ENCODE results near the gene TPPP. TPM values are rescaled to one million over a fixed set of nuclear protein-coding genes. Genes with fewer than 3 reads are reported as not detected.
A peak's percentile ranks its signal among the peaks of the same experiment; 100 is the strongest.

Gene TPPP
- total RNA-seq, 2 donors from 2014 or later, result 1.7 to 4.0 TPM

DNA sequence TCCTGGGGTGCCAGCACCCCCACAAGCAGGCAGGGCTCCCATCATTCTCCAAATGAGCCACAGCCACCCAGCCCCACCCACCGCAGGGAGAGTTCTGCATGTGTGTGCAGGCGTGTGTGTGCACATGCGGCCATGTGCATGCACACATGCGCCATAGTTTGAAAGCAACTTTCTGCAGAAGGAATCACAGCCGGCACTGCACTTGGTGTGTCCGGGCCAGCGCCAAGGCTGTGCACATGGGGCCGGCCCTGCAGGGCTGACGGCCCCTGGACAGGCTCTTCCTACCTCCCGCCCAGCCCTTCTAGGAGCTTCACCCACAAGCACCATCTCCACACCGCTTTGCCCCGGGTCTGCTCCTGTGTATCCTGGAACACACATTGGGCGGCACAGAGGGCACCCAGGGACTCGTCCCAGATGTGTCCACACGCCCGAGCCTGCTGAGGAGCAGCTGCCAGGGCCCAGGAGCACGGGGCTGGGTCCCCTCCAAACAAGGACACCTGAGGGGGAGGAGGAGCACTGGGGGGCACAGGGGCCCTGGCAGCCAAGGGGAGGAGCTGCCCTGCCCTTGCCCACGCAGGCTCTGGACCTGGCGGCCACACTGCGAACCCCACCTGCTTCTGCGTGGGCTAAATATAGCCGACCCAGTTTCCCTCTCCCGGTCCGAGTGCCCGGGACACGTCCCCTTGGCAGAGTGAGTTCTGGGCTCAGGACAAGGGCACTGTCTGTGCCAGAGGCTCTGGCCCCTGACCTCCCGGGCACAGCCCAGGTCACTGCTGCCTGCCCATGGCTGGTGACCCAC, 19.1 kb downstream of the TPPP start:
- intact Hi-C loops (cut with DNase I), result no loop called here
- no peaks in the 10 kb centered on the region for H3K9me3 ChIP-seq
- no peak overlapping the region for H3K9ac ChIP-seq (ENCODE audit: low read depth in 2 of 2, low read length in 2 of 2)
- H3K27me3 ChIP-seq, result no peaks in the 10 kb centered on the region
- TF ChIP-seq, protein P1, sequence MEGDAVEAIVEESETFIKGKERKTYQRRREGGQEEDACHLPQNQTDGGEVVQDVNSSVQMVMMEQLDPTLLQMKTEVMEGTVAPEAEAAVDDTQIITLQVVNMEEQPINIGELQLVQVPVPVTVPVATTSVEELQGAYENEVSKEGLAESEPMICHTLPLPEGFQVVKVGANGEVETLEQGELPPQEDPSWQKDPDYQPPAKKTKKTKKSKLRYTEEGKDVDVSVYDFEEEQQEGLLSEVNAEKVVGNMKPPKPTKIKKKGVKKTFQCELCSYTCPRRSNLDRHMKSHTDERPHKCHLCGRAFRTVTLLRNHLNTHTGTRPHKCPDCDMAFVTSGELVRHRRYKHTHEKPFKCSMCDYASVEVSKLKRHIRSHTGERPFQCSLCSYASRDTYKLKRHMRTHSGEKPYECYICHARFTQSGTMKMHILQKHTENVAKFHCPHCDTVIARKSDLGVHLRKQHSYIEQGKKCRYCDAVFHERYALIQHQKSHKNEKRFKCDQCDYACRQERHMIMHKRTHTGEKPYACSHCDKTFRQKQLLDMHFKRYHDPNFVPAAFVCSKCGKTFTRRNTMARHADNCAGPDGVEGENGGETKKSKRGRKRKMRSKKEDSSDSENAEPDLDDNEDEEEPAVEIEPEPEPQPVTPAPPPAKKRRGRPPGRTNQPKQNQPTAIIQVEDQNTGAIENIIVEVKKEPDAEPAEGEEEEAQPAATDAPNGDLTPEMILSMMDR (IDR thresholded peaks at IDR 0.05), result no peak
- peaks cover 21% of the 10 kb centered on the region for H3K4me1 ChIP-seq
- no peak overlapping the region for H3K27ac ChIP-seq
- H3K4me3 ChIP-seq, result no peak overlapping the region
- no peak for DNase-seq
- no peaks in the 10 kb centered on the region for H3K36me3 ChIP-seq

DNA sequence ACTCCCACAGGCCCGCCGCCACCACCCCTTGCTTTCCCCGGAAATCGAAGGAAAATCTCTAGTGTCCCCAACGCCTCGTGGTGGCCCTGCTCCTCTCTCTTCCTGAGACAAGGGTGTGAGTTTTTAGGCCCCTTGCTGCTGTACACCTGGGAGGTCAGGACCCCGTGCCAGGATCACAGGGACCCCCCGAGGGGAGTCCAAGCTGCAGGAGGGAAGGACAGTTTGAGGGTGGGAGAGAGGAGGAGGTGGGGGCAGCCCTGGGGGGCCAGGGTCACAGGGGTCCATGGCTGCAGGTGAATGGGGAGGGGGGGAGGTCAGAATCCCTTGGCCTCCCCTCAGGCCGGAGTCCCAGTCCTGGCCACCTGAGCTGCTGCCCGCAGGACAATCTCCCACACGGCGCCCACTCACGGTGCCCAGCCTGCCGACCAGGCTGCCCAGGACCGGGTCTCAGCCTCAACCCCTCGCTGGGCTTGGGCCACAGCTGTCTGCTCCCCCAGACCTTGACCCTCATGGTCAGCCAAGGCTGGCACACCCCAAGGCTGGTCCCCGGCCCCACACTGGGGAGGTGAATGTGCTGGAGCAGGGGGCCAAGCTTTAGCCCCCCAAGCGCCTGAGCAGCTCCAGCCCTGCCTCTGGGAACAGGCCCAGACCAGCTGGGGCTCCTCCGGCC, 19.9 kb downstream of the TPPP start:
- H3K27ac ChIP-seq, result no peak overlapping the region
- H3K9ac ChIP-seq (ENCODE audit: low read depth in 2 of 2, low read length in 2 of 2), result peak overlapping the region; percentile 43 to 66
- DNase-seq, result no peak
- H3K9me3 ChIP-seq, result no peaks in the 10 kb centered on the region
- TF ChIP-seq, protein P1 (IDR thresholded peaks at IDR 0.05), result no peak
- no peaks in the 10 kb centered on the region for H3K36me3 ChIP-seq
- H3K4me1 ChIP-seq, result peaks cover 21% of the 10 kb centered on the region
- intact Hi-C loops (cut with DNase I), result no loop called here
- H3K27me3 ChIP-seq, result no peaks in the 10 kb centered on the region
- no peak overlapping the region for H3K4me3 ChIP-seq

DNA sequence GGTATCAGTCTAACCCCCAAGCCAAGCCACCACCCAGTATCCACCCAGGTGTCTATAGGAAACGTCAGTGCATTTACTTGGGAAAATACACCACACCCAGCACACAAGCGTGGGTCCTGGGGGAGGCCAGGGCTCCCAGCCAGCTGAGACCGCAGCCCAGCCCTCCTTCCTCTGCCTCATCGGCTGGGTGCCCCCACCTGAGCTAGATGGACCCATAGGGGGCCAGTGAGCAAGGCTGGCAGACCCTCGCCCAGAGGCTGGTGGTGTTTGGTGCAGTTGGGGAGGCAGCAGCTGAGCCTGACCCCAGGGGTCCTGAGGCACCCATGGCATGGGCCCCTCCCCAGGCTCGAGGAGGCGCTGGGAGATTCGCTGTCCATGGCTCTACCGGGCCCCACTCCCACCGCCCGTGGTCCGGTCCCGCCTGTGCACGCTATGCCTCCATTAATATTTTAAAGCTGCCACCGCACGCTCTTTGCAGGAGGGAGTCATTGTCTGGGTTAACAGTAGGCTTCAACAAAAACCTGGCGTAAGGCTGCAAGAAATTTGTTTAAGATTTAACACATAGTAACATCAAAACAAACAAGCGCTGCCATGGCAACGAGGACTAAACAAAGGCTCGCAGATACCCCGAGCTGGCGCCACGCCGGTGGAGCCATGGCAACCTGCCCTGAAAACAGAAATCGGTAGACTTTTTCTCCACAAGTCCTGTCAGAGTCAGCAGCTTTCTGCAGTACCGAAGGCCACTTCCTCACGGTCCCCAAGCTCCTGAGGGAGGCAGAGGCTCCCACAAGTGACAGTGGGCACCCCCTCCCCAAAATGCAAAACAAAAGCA, 20.6 kb downstream of the TPPP start:
- Histone ChIP-seq H3K9ac (ENCODE audit: low read depth in 2 of 2, low read length in 2 of 2) (peak overlapping the region; percentile 43 to 66), H3K27ac (no peak overlapping the region), H3K4me3 (no peak overlapping the region), H3K27me3 (no peaks in the 10 kb centered on the region), H3K9me3 (no peaks in the 10 kb centered on the region), H3K4me1 (peaks cover 21% of the 10 kb centered on the region), H3K36me3 (no peaks in the 10 kb centered on the region)
- intact Hi-C loops (cut with DNase I), result no loop called here
- peak; percentile 69 for DNase-seq
- TF ChIP-seq, protein P1 (IDR thresholded peaks at IDR 0.05), result no peak

DNA sequence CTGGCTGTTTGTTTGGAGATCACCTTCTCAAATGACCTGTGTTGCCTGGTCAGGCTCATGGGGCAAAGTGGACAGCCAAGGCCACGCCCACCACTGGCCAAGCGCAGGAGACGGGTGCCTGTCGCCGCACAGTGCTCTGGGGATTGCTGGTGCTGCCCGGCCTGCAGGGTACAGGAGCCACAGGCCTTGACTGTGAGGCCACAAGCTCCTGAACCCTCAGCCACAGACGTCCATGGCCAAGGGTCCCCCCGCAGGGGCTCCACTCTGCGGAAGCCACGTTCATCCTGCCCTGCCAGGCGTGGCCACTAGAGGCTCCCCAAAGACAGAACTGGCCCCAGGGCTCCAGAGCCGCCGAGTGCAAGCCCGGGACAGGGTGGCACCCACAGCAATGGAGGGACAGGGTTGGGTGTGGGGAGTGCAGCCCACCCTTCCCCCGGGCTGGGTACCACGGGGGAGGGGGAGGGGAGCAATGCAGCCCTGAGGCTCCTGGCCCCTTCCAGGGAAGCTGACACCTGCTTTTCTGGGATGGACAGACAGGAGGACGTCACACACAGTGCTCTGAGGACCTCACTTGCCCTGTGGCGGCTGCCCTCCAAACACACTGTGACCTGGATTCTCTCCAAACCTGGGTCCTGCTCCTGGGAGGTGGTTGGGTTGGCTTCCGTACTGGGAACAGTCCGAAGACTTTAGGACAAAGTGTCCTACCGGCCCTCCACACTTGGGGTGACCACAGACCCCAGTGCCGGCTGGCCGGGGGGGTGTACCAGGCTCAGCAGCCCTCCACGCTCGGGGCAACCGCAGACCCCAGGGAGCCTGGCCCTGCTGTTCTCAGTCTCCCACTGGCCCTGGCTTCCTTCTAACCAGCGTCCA, 21.5 kb downstream of the TPPP start:
- H3K4me3 ChIP-seq, result peak overlapping the region; percentile 11
- H3K4me1 ChIP-seq, result peaks cover 21% of the 10 kb centered on the region
- TF ChIP-seq, protein P1 (IDR thresholded peaks at IDR 0.05), result peak; percentile 94
- intact Hi-C loops (cut with DNase I), result loop anchor here (2.0 kb wide), 1 partner anchor 233 kb away; no protein-coding TSS in a partner anchor
- H3K27ac ChIP-seq, result no peak overlapping the region
- peak; percentile 78 for DNase-seq
- peak overlapping the region; percentile 62 to 66 for H3K9ac ChIP-seq (ENCODE audit: low read depth in 2 of 2, low read length in 2 of 2)
- H3K27me3 ChIP-seq, result no peaks in the 10 kb centered on the region
- H3K9me3 ChIP-seq, result no peaks in the 10 kb centered on the region
- no peaks in the 10 kb centered on the region for H3K36me3 ChIP-seq

Measured in colonic mucosa (tissue), 4 donors.